NCI-H1694 (cell line): Measurements from ENCODE around the gene ADAMTS18.

Source experiments
- DNase-seq: peaks from one replicate; lab custom pipeline; 2025; lab: John Stamatoyannopoulos, UW

ADAMTS18 gene

DNA sequence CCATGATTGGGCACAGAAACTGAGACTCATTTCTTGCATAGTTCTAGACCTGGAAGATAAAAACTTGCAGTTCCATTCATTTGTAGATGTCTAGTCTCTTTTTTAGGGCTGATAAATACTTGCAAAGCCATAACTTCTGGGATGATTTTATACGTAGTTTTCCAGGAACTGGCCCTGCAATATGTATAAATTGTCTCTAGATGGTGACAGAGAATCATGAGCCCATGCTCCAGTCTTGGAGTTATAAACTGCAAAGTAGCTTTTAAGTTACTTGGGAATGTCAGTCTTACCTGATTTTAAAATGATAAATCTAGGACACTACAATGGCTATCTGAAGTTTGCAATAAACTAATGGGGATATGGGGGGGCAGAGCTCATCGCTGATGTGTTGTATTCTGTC is 3.0 kb upstream of the ADAMTS18 start:
- no peak for DNase-seq

DNA sequence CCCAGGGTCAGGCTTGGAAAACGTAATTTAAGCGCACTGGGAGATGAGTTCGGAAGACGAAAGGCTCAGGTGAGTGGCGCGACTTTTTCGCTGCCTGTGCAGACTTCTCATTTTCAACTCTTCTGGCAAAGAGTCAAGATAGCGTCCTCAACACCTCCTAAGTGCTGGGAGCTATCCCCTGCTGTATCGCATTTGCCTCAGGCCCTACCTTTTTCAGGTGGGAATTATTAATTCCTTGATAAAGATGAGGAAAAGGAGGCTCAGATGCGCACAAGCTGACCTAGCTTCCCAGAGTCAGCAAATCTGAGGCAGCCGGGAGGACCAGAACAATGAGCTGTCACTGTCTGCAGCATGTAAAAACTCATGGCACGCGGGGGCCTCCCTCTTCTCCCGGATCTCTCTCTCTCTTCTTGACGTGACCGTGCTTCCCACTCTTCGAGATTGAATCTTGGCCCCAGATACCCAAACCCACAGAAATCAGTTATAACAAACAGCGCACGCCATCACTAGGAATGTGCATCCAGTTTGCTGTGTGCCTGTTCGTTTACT is 512 bp upstream of the ADAMTS18 start:
- DNase-seq: no peak

DNA sequence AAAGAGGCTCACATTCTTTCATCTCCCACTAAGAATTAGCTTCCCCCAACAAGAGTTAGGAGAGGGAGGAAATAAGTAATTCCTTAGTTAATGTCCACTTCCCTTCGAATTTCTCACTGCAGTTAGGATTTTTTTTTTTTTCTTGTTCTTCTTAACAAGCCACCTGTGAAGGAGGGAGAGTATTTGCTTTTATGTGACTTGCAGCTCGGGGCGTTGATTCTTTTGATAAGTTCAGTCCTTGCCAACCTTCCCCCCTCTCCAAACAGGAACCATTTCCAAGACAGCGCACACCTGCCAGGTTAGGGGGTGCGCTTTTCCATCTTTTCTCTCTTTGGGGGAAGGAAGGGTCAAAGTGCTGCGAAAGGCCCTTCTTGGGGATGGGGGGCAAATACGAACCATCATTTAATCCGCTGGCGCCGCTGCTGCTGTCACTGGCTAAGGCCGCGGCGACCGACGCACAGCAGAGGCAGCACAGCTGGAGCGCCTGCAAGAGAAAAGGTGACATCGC is 758 bp downstream of the ADAMTS18 start:
- DNase-seq: no peak

DNA sequence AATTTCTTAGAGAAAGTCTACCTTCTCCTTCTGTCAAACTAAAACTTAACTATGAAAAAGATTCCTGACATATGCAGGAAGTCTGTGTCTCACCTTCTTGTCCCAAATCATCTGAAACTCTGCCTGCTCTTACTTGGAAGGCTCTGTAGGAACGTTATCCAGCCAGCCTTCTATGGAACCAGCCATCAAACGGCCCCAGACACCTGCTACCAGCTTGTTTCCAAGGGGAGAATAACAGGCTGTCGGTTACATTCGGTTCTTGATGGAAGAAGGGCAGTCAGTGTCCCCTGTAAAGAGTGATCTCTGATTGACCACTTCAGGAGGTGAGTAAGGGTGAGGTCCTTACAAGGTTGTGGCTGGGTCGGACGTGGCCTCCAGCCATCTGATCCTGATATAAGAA is 1.7 kb downstream of the ADAMTS18 start:
- DNase-seq: no peak

DNA sequence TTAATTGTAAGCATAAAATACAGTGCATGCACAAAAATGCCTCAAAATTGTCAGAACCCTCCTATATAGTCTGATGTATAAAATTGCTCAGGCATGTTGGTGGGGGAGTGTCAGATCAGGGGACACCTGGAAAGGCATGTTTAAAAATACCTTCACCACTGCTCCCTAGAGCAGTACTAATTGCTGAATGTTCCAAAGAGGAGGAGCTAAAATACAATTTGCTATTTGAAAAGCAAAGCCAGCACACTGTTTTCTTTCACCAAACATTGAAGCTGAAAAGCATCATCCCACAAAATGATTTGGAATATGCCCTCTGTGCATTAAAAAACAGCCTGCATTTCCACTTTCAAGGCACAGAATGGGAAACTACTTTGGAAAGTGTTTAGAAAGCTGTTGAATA is 2.6 kb downstream of the ADAMTS18 start:
- DNase-seq: no peak

DNA sequence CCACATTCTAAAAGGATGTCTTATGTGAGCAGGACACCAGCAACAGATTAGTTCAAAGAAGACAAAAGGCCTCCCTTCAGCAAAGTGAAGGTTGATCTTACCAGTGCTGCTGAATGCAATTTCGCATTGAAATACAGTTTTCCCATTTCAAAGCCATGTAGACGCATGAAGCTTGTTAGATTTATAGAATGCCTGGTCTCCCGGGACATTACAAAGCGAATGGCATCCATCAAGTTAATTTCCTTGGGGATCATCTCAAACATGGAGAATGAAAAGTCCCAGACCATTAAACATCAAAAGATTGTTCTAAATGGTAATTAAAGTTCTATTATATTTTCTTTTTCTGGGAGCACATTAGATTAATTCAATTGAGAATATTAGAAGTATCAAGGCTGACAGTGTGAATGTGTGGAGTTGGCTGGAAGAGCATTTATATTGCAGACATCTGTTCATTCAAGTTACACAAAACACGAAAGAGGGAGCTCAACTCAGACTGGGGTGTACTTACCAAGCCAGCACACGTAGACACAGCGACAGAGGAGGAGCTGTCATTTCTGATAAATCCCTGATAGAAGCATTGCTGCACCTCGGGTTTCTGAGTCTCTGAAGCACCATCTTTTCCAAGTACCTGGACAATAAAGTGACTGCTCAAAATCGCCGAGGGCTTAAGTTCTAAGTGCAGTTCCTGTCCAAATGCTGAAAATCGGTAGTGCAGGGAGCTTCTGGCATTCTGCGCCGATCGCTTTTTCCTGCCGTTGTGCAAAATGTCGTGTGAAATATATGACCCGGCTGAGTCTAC is 3.8 kb downstream of the ADAMTS18 start:
- DNase-seq: no peak

DNA sequence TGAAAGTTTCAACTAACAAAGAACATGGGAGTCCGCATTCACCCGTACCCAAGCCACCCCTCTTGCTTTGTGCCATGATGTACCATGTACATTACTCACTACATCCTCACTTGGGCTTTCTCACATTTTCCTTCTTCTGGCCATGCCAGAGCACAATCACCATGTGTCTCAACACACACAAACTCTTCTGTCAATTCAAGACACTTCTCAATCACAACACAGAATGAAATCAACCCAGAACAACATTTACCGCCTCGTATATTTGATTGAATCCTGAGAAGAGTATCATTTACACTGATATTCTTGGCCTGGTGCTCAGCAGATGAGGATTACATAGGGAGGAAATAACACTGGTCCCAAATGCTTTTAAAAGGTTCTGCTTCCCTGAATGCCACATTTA is 4.5 kb downstream of the ADAMTS18 start:
- no peak for DNase-seq

DNA sequence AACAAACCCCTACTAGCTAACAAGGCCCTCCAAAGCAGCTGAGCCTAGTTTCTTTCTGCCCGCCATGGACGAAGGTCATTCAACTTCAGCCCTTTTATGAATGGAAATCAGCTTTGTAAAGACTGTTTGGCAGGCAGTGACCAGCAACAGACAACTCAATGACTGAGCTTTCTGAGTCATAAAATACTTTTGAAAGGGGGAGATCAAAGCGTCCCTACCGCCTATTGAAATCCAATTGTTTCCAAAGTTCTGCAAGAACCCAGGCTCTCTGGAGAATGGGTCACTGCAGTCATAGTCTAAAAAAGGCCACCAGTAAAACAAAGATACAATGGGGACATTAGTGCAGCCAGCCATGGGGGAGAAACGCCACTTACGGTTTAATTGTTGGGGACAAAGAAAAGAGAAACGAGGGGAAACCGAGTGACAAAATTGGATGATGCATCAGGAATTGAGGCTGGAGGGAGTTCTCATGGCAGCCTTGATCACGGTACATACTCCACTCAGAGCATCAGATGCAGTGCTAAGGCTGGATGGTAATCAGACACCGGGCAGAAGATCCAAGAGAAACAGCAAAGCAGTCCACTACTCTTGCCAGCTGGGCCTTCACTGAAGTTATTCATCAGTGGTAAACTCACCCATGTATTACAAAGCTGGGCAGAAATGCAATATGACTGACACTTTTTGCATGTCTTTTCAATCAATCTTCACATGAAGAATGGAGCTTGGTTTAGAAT is 9.8 kb downstream of the ADAMTS18 start:
- no peak for DNase-seq

DNA sequence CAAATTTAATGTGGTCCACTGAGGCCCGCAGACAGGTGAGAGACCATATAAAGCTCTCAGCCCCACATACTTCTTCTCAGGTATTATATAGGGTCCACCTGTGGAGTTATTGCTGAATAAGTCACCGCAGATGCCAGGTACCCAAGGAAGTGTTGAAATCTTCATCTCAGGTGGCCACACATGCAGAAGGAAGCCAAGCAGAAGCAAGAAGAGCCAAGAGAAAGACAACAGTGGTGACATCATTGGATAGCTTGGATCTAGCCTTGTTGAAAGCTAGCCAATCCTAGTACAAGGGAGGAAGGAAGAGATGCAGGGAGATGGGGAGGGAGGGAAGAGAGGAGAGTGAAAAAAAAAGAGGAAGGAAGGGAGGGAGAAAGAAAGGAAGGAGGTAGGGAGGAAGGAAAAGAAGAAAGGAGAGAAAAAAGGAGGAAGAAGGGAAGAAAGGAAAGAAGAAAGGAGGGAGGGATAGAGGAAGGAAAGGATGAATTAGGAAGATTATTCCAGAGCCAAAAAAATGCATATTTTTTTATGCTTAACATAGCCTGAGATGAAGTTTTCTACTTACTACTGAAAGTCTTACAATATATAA is 12.5 kb downstream of the ADAMTS18 start:
- no peak for DNase-seq

DNA sequence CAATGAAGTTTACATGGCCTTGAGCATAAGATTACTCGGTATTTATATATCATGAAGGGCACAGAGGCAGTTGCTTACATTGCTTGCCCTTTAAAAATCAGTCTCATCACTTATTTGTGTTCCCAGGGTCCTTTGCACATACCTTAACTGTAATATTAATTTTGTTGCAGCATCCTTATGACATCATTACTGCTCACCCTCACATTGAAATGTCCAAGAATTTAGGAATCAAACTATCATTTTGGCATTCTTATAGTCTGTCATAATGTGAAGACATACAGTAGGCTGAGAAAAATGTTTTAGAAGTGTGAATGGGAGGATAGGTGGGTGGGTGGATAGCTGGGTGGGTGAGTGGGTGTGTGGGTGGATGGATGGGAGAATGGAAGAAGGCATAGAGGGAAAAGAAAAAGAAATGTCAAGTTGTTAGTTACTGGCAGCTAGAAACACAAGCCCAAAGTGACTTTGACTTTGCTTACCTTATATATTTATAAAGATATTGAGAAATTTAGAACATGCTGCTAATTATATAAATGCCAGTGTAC is 17.8 kb downstream of the ADAMTS18 start:
- no peak for DNase-seq

DNA sequence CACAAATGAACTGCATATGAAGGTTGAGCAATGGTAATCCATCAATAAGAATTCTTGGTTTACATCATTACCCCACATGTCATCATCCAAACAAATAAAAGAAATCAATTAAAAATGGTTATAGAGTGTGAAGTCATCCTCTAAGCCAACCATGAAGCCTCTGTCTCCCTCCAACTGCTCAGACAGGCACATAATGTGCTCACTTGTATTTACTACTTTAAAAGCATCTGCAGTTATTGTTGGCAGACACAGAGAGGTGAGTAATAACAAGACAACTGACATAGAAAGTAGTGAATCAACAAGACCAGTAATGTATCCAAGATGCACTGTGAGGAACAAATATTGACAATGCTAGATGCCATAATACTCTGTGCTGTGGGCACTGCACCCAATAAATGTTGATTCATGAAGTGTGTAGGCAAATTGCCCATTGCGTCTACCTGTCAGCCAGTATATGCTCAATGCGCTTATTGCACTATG is 20.0 kb downstream of the ADAMTS18 start:
- DNase-seq: no peak

DNA sequence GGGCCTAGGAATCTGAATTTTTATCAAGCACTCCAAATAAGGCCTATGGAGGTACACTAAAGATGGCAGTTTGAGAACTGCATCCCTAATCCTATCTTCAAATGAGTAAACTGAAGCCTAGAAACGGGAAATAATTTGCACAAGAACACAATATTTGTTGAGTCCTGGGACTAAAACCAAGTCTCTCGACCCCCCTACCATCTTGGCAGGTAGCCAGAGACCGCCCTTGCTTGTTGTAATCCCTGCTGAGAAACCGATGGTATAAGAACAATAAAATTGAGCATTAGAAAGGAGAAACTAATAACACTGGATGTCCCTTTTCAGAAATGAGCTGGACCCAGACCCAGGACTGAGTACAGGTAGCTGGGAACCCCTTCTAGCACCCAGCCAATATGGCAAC is 24.4 kb downstream of the ADAMTS18 start:
- DNase-seq: no peak

DNA sequence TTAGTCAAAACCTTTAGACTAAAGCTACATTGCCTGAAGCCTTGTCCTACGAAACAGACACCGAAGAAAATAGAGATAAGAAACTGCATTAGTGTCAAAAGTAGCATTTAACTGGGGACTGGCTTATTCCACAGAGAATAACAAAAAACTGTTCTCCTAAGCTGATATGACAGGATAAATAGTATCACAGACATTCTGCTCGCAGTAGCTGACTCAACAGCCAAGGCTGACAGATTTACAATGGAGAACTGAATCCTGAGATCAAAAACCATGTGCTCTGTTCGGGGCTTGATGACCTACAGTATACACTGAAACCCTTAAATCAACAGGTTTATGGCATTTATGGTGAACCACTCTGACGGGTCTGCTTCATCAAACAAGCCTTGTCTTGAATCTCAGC is 25.5 kb downstream of the ADAMTS18 start:
- DNase-seq: no peak

DNA sequence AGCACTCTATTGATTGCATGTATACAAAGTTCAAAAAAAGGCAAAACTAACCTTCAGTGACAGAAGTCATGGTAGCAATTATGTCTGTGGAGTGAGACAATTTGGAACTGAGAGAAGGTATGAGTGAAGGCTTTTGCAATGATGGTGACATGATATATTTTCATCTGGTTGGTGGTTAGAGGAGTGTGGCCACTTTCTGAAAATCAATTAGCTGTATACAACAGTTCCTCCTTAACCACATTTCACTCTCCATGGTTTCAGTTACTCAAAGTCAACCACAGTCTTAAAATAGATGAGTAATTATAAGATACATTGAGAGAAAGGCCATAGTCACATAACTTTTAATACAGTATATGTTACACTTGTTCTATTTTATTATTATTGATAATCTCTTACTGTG is 26.2 kb downstream of the ADAMTS18 start:
- DNase-seq: no peak

DNA sequence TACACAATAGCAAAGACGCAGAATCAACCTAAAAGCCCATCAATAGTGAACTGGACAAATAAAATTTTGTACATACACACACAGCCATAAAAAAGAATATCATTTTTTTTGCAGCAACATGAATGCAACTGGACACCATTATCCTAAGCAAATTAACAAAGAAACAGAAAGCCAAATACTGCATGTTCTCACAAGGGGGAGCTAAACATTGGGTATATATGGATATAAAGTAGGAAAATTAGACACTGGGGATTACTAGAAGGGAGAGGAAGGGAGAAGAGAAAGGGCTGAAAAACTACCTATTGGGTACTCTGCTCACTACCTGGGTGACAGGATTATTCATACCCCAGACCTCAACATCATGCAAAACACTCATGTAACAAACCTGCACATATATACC is 28.2 kb downstream of the ADAMTS18 start:
- DNase-seq: no peak

DNA sequence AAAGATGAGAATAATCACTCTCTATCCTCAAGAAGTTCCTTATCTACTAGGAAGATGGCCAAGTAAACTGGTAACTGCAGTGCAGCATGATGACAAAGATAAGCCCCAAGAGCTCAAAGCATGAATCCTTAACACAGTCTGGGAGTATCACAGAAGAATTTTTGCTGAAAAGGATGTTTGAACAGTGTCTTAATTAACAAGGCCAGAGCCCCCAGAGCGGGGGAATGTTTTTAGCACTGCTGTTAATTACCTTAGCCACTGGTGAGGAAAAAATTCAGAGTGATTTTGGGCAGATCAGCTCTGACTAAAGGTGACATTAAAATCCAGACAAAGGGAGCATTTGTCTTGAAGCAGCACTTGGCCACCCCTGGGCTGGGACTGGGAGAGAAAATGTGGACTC is 30.1 kb downstream of the ADAMTS18 start:
- no peak for DNase-seq

DNA sequence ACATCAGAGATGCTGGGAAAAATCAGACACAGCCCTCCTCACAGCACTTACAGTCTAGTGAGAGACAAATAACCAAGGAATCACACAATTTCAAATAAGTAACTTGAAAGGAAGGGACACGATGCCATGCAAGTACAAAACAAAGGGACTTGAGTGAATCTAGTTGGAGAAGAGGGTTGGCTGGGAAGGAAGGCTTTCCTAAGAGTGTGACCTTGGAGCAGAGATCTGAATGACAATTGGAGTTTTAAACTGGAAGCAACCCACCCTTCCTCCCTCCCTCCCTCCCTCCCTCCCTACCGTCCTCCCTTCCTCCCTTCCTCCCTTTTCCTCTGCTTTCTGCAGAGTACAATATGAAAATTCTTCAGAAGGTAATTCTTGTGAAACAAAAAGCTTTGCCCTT is 31.1 kb downstream of the ADAMTS18 start:
- no peak for DNase-seq

DNA sequence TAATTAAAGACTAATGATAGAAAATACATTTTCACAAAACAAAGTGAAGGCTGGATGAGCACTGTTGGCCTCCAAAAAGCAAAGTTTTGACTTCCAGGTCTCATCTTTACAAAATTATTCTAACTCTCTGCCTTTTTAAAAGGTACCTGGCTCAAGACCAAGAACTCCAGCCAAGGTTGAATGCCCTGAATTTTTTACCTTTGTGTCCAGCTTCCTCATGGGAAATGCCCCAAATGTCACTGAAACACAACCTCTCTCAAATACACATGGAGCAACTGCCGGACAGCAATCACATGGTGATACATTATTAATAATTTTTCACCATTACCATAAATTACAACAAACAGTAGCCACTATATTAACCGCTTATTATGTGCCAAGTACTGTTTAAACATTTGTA is 32.2 kb downstream of the ADAMTS18 start:
- DNase-seq: no peak

DNA sequence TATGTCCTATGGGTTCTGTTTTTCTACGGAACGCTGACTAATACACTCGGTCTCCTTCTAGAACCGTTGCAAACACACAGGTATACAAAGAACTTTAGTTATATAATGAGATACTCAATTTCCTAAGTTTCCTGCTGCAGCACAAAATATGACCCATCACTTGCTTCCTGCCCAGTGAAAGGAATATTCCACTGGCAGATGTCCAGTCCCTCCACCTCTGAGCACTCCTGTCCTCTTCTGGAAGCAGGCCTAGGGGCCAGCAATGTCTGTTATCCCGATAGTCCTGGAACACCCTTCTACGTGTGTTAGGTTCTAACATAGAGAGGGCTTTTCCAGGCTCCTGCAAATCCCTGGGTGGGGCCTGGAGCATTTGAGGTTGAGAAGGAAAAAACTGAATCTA is 32.7 kb downstream of the ADAMTS18 start:
- no peak for DNase-seq

DNA sequence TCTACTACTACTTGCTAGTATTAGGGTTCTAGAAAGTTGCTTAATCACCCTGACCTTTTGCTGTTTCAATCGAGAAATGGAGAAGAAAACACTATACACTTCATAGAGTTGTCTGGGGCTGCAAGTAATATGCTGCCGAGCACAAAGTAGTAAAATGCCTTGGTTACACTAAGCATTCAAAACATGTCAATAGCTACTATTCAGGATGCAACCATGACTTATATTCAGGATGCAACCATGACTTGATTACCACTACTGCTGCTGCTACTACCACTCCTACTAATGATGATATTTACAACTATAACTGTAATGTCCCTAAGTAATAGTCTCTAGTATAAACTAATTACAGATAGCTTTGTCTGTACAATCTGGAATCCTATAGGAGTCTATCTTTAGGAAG is 35.3 kb downstream of the ADAMTS18 start:
- DNase-seq: no peak

DNA sequence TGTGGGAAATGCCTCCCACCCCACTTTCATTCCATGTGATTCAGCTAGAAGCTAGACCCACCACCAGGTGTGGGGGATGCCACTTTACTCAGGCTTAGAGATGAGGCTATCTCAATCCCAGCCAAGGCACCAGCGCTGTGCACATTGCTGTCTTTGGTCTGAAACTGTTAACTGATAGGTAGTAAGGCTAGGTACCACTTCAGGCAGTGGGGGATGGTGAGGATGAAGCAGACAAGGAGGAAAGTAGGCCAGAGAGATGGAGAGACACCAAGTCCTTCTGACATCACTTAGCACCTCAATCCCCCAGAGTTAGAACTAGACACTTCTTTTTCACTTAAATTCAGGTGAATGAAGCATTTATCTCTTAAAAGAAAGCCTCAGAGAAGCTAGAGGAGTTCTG is 35.8 kb downstream of the ADAMTS18 start:
- DNase-seq: no peak

DNA sequence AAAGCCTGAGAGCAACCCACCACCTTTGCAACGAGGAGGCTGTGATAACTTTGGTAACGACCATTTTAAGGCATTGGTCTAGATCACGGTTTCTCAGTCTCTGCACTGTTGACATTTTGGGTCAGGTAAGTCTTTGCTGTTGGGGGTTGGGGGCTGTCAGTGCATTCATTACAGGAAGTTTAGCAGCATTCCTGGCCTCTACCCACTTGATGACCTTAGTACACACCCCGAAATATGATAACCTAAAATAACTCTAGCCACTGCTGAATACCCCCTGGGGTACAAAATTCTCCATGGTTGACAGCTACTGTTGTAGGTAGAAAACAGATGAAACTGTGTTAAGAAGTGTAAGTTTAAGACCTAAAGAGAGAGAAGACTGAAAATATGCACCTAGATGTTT is 36.3 kb downstream of the ADAMTS18 start:
- no peak for DNase-seq
